Kidney (tissue), 14 donors: ENCODE data around the gene RPL10A. TPM values are rescaled to one million over a fixed set of nuclear protein-coding genes. Genes with fewer than 3 reads are reported as not detected.

Experiments used
- DNase-seq, 5 donors: peaks; one replicate each; pipeline ENCODE4 v3.0.0-alpha.2; 2013 to 2020
- FAIRE-seq: peaks from 2 replicates; lab custom pipeline; 2012; peaks lifted over from hg19 to GRCh38; lab: Jason Lieb, UNC
- H3K27ac ChIP-seq, 2 donors: one replicate each; pipeline ENCODE4 v1.7.0; 2013; ENCODE audit warnings: low read depth in 2 of 2, low read length in 2 of 2, inconsistent platforms in 1 of 2
- H3K27me3 ChIP-seq: one replicate; pipeline ENCODE4 v1.7.1; 2013; ENCODE audit warnings: low read length, inconsistent platforms; ENCODE audit not compliant: control insufficient read depth, insufficient read depth
- H3K36me3 ChIP-seq, 3 donors: one replicate each; pipeline versions ENCODE4 v1.7.0 to v1.7.1; 2013; ENCODE audit warnings: low read length in 3 of 3, control low read depth in 1 of 3, inconsistent platforms in 1 of 3; ENCODE audit not compliant: insufficient read depth in 3 of 3, control insufficient read depth in 2 of 3
- H3K4me1 ChIP-seq, 3 donors: one replicate each; pipeline versions ENCODE4 v1.7.0 to v1.7.1; 2013; ENCODE audit warnings: low read length in 3 of 3, inconsistent platforms in 1 of 3, low read depth in 1 of 3; ENCODE audit not compliant: control insufficient read depth in 2 of 3, insufficient read depth in 2 of 3
- H3K4me3 ChIP-seq, 3 donors: one replicate each; pipeline versions ENCODE4 v1.7.0 to v1.8.1; 2013; ENCODE audit warnings: low read length in 3 of 3, control low read depth in 1 of 3, inconsistent platforms in 1 of 3
- H3K9ac ChIP-seq, 3 donors: one replicate each; pipeline versions ENCODE4 v1.7.0 to v1.7.1; 2013; ENCODE audit warnings: low read length in 3 of 3, control low read depth in 1 of 3, inconsistent platforms in 1 of 3
- H3K9me3 ChIP-seq, 3 donors: one replicate each; pipeline versions ENCODE4 v1.7.0 to v1.7.1; 2013; ENCODE audit warnings: low read length in 3 of 3, control low read depth in 1 of 3, inconsistent platforms in 1 of 3; ENCODE audit not compliant: control insufficient read depth in 2 of 3, insufficient read depth in 1 of 3
- CTCF ChIP-seq: IDR thresholded peaks from 3 replicates; pipeline ENCODE4 v1.5.1; 2012; ENCODE audit warnings: mild to moderate bottlenecking, moderate library complexity, borderline replicate concordance; ENCODE audit not compliant: insufficient read depth; ENCODE audit errors: extremely low read depth
- intact Hi-C: fragments of 100-400 bp; cut with DNase I; formaldehyde crosslinking; loops from one replicate; pipeline ENCODE4 v1.11.1; 2022
- polyA plus RNA-seq: library from polyadenylated mRNA; stranded (reverse); fragments of 350-450 nt; fragmentation: Illumina TruSeq; extraction: RNeasy Lipid Tissue Mini Kit (QIAGEN cat#74804); gene quantifications from one replicate; pipeline ENCODE4 v1.2.3, GENCODE V29; 2014; ENCODE audit warnings: low read depth, low replicate concordance; ENCODE audit not compliant: insufficient read depth
- total RNA-seq: library from RNA; stranded (reverse); fragmentation: NEBNext Ultra II Directional; extraction: Animal tissue kit (Norgen Biotek cat#: 25700); gene quantifications from one replicate; pipeline ENCODE4 v1.2.1, GENCODE V29; 2021
- donor health status: control.
- donor health status: control.
- donor health status: control.
- donor health status: control.
- donor health status: control.
- donor health status: DM: yes; HTN: yes; CAD: no.
- donor health status: Normal renal cell carcinoma (clear cell type).

The RPL10A gene
- total and polyA plus RNA-seq, 2 donors from 2014 or later, result 1,159 to 1,291 TPM

GRCh38 chr6:35419961-35420360, 48.2 kb upstream of the RPL10A start:
- FAIRE-seq (no peak), DNase-seq (no peak)
- no peak for TF ChIP-seq CTCF
- intact Hi-C loops, result no loop called here
- Histone ChIP-seq H3K9ac (no peak overlapping the region), H3K4me3 (no peak overlapping the region), H3K9me3 (no peaks in the 10 kb centered on the region), H3K36me3 (peaks cover 0 to 25% (median 11%) of the 10 kb centered on the region in 3 donors), H3K27ac (no peak overlapping the region), H3K4me1 (peaks cover 0 to under 1% (median 0%) of the 10 kb centered on the region in 3 donors), H3K27me3 (no peaks in the 10 kb centered on the region)

- intact Hi-C loops, result no loop called here
- Histone ChIP-seq H3K4me1 (no peaks in the 10 kb centered on the region), H3K4me3 (no peak overlapping the region), H3K36me3 (peaks cover 0 to 16% (median 10%) of the 10 kb centered on the region in 3 donors), H3K9me3 (peaks cover 0 to 7% (median 3%) of the 10 kb centered on the region in 3 donors), H3K27ac (no peak overlapping the region), H3K27me3 (no peaks in the 10 kb centered on the region), H3K9ac (no peak overlapping the region)
- no peak for TF ChIP-seq CTCF
- no peak for FAIRE-seq
- no peak for DNase-seq
Observed at GRCh38 chr6:35425284-35425683, 42.9 kb upstream of the RPL10A start.

- no peak overlapping the region for H3K9ac ChIP-seq
- H3K27ac ChIP-seq, result no peak overlapping the region
- DNase-seq (no peak), FAIRE-seq (no peak)
- H3K27me3 ChIP-seq, result no peaks in the 10 kb centered on the region
- no peaks in the 10 kb centered on the region for H3K4me1 ChIP-seq
- intact Hi-C loops, result no loop called here
- no peak overlapping the region for H3K4me3 ChIP-seq
- H3K9me3 ChIP-seq, result peaks cover 0 to 7% (median 3%) of the 10 kb centered on the region in 3 donors
- H3K36me3 ChIP-seq, result peaks cover 0 to 16% (median 10%) of the 10 kb centered on the region in 3 donors
- no peak for TF ChIP-seq CTCF
Observed at GRCh38 chr6:35426074-35426473, 42.1 kb upstream of the RPL10A start.

- no peak for FAIRE-seq
- Histone ChIP-seq H3K9me3 (peaks cover 0 to 7% (median 3%) of the 10 kb centered on the region in 3 donors), H3K9ac (no peak overlapping the region), H3K27me3 (no peaks in the 10 kb centered on the region), H3K36me3 (peaks cover 0 to 7% (median 4%) of the 10 kb centered on the region in 3 donors), H3K4me3 (no peak overlapping the region), H3K4me1 (no peaks in the 10 kb centered on the region), H3K27ac (no peak overlapping the region)
- no peak for TF ChIP-seq CTCF
- intact Hi-C loops, result no loop called here
- DNase-seq, result no peak
Observed at GRCh38 chr6:35427435-35427834, 40.8 kb upstream of the RPL10A start.
